ENCODE data around the gene AFF3.

Gene AFF3

DNA sequence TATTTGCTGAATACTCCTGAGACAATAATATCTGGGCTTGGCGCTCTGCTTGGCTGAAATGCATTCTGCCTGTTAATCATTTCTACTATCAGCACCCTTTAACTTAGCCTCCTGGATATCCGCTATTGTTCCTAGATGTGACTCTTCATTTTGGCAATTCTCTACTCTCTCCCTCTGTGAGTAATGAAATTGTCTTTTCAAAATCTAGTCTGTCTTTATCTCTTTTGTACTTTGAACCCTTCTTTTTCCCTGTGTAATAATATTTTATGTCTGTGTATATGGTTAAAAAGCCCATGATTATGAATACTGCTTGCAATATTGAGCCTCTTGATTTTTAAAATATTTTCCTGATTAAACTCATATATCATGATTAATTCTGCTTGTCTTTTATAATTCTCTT is 646.4 kb downstream of the AFF3 start:
- TF ChIP-seq, protein P1, sequence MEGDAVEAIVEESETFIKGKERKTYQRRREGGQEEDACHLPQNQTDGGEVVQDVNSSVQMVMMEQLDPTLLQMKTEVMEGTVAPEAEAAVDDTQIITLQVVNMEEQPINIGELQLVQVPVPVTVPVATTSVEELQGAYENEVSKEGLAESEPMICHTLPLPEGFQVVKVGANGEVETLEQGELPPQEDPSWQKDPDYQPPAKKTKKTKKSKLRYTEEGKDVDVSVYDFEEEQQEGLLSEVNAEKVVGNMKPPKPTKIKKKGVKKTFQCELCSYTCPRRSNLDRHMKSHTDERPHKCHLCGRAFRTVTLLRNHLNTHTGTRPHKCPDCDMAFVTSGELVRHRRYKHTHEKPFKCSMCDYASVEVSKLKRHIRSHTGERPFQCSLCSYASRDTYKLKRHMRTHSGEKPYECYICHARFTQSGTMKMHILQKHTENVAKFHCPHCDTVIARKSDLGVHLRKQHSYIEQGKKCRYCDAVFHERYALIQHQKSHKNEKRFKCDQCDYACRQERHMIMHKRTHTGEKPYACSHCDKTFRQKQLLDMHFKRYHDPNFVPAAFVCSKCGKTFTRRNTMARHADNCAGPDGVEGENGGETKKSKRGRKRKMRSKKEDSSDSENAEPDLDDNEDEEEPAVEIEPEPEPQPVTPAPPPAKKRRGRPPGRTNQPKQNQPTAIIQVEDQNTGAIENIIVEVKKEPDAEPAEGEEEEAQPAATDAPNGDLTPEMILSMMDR (IDR thresholded peaks at IDR 0.05; ENCODE audit: low read depth, low read length), result no peak
- no peak for DNase-seq (ENCODE audit: extremely low read depth, low read depth)

Data from AG09319 (cell line).